Loucy (cell line): ENCODE data around the gene CD6.

Source experiments
- H2AFZ ChIP-seq: fragments of 200-600 bp; sonication (generic); 2 replicates; pipeline ENCODE4 v1.6.0; 2016; ENCODE audit warnings: antibody characterized with exemption, mild to moderate bottlenecking, low read length, moderate library complexity
- H3F3A ChIP-seq: fragments of 200-600 bp; 2 replicates; pipeline ENCODE4 v1.6.0; 2016; ENCODE audit warnings: antibody characterized with exemption, low read depth, mild to moderate bottlenecking
- H3K27me3 ChIP-seq: fragments of 200-600 bp; sonication (generic); 2 replicates; pipeline ENCODE4 v1.6.1; 2014; ENCODE audit warnings: low read length, mild to moderate bottlenecking; ENCODE audit not compliant: insufficient read depth, poor library complexity, severe bottlenecking
- H3K36me3 ChIP-seq: fragments of 200-600 bp; sonication (generic); 2 replicates; pipeline ENCODE4 v1.6.1; 2016; ENCODE audit warnings: low read length; ENCODE audit not compliant: insufficient read depth
- H3K4me1 ChIP-seq: fragments of 200-600 bp; sonication (generic); 2 replicates; pipeline ENCODE4 v1.5.1; 2014; ENCODE audit warnings: low read length, mild to moderate bottlenecking; ENCODE audit not compliant: insufficient read depth, poor library complexity, severe bottlenecking
- H3K4me2 ChIP-seq: fragments of 200-600 bp; sonication (generic); 2 replicates; pipeline ENCODE4 v1.6.0; 2014; ENCODE audit warnings: antibody characterized with exemption, low read length, low read depth, mild to moderate bottlenecking; ENCODE audit not compliant: poor library complexity, severe bottlenecking
- H3K4me3 ChIP-seq: fragments of 200-600 bp; sonication (generic); 2 replicates; pipeline ENCODE4 v1.5.1; 2014; ENCODE audit warnings: low read length, mild to moderate bottlenecking, mixed read lengths; ENCODE audit not compliant: poor library complexity, severe bottlenecking
- H3K79me2 ChIP-seq: fragments of 200-600 bp; sonication (generic); 2 replicates; pipeline ENCODE4 v1.6.1; 2014; ENCODE audit warnings: low read length; ENCODE audit not compliant: insufficient read depth
- H3K9ac ChIP-seq: fragments of 200-600 bp; sonication (generic); 2 replicates; pipeline ENCODE4 v1.6.0; 2014; ENCODE audit warnings: mild to moderate bottlenecking, low read depth, low read length, moderate library complexity; ENCODE audit not compliant: poor library complexity, severe bottlenecking
- H3K9me2 ChIP-seq: fragments of 200-600 bp; sonication (generic); replicated peaks from 2 replicates; pipeline ENCODE4 v1.6.1; 2016; ENCODE audit warnings: low read depth, low read length, mixed read lengths
- H3K9me3 ChIP-seq: fragments of 200-600 bp; sonication (generic); 2 replicates; pipeline ENCODE4 v1.6.1; 2014; ENCODE audit warnings: mild to moderate bottlenecking, antibody characterized with exemption, low read length, low read depth; ENCODE audit not compliant: insufficient read depth
- H4K20me1 ChIP-seq: fragments of 200-600 bp; sonication (generic); 2 replicates; pipeline ENCODE4 v1.6.0; 2014; ENCODE audit warnings: antibody characterized with exemption, low read length, mild to moderate bottlenecking; ENCODE audit not compliant: insufficient read depth, poor library complexity, severe bottlenecking
- CTCF ChIP-seq: fragments of 200-600 bp; sonication (generic); conservative IDR thresholded peaks from 2 replicates; pipeline ENCODE4 v1.5.1; 2014; ENCODE audit warnings: mild to moderate bottlenecking, antibody characterized with exemption, low read length
- EZH2phosphoT487 ChIP-seq: fragments of 200-600 bp; IDR thresholded peaks from 2 replicates; pipeline ENCODE4 v1.6.1; 2018; ENCODE audit warnings: antibody characterized with exemption, mild to moderate bottlenecking, moderate library complexity, borderline replicate concordance

Gene CD6

GRCh38 chr11:60927061-60927592 lies 44.4 kb upstream of the CD6 start:
- H3K4me2 ChIP-seq, result no peak overlapping the region
- H3K9ac ChIP-seq, result no peak overlapping the region
- H3K9me2 ChIP-seq, result no peaks in the 10 kb centered on the region
- no peaks in the 10 kb centered on the region for H3K79me2 ChIP-seq
- H3K27me3 ChIP-seq, result no peaks in the 10 kb centered on the region
- H3F3A ChIP-seq, result no peaks in the 10 kb centered on the region
- H4K20me1 ChIP-seq, result no peaks in the 10 kb centered on the region
- no peak overlapping the region for H3K4me3 ChIP-seq
- no peak for TF ChIP-seq CTCF
- TF ChIP-seq EZH2phosphoT487, result no peak
- H3K9me3 ChIP-seq, result no peaks in the 10 kb centered on the region
- peaks cover 18% of the 10 kb centered on the region for H3K4me1 ChIP-seq
- no peak overlapping the region for H2AFZ ChIP-seq
- H3K36me3 ChIP-seq, result peaks cover 11% of the 10 kb centered on the region; the same call in 1 of the 2 replicates

GRCh38 chr11:60927600-60927999 lies 43.9 kb upstream of the CD6 start:
- TF ChIP-seq EZH2phosphoT487, result no peak
- no peak for TF ChIP-seq CTCF
- Histone ChIP-seq H3K27me3 (no peaks in the 10 kb centered on the region), H3K4me3 (no peak overlapping the region), H3K9me3 (no peaks in the 10 kb centered on the region), H3K36me3 (peaks cover 7% of the 10 kb centered on the region; the same call in 1 of the 2 replicates), H3F3A (no peaks in the 10 kb centered on the region), H2AFZ (no peak overlapping the region), H3K9me2 (no peaks in the 10 kb centered on the region), H3K4me2 (no peak overlapping the region), H3K79me2 (no peaks in the 10 kb centered on the region), H3K9ac (no peak overlapping the region), H3K4me1 (peaks cover 18% of the 10 kb centered on the region), H4K20me1 (no peaks in the 10 kb centered on the region)

DNA sequence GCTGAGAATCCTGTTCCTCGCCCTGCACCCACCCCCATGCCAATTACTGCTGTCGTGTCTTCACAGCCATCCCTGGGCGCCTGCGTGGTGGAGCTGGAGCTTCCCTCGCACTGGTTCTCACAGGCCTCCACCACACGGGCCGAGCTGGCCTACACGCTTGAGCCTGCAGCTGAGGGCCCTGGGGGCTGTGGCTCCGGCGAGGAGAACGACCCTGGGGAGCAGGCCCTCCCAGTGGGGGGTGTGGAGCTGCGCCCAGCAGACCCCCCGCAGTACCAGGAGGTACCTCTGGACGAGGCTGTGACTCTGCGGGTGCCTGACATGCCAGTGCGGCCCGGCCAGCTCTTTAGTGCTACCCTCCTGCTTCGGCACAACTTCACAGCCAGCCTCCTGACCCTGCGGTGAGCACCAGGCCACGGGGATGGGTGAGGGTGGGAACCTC lies 42.9 kb upstream of the CD6 start:
- H3K4me1 ChIP-seq, result peaks cover 15% of the 10 kb centered on the region
- TF ChIP-seq EZH2phosphoT487 (no peak), CTCF (no peak)

More for the DNA sequence above, 42.9 kb upstream of the CD6 start:
- Histone ChIP-seq H3K27me3 (no peaks in the 10 kb centered on the region), H3K4me2 (no peak overlapping the region), H3K4me3 (no peak overlapping the region), H3K9me2 (no peaks in the 10 kb centered on the region), H4K20me1 (no peaks in the 10 kb centered on the region), H3K9me3 (no peaks in the 10 kb centered on the region), H3F3A (no peaks in the 10 kb centered on the region), H3K9ac (no peak overlapping the region), H3K36me3 (no peaks in the 10 kb centered on the region), H2AFZ (no peak overlapping the region), H3K79me2 (no peaks in the 10 kb centered on the region)
